ENCODE measurements around the gene SYP.
"Not testable (repeated sequence)": the region's sequence is repeated elsewhere in the genome, so short reads cannot be mapped to it uniquely, and the experiment has no call there.

DNA sequence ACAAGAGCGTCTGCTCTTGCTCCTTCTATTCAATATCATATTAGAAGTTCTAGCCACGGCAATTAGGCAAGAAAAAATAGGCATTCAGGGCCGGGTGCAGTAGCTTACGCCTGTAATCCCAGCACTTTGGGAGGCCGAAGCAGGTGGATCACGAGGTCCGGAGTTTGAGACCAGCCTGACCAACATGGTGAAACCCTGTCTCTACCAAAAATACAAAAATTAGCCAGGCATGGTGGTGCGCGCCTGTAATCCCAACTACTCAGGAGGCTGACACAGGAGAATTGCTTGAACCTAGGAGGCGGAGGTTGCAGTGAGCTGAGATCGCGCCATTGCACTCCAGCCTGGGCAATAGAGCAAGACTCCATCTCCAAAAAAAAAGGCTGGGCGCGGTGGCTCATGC, 50.7 kb downstream of the SYP start:
- not testable (repeated sequence) for TF ChIP-seq EZH2 (IDR thresholded peaks at IDR 0.05); POLR2AphosphoS5 (IDR thresholded peaks at IDR 0.05; ENCODE audit: borderline replicate concordance, low read depth, low read length)

Measured in SK-N-MC (cell line).